Endothelial cell of umbilical vein (primary cell): ENCODE results near the gene KAZN.

Experiments used
- EZH2 ChIP-seq: IDR thresholded peaks from 2 replicates; pipeline ENCODE4 v1.6.1; 2012; ENCODE audit warnings: borderline replicate concordance, low read depth, mild to moderate bottlenecking, moderate library complexity, low read length, inconsistent platforms; ENCODE audit not compliant: severe bottlenecking
- FOS ChIP-seq: IDR thresholded peaks from 2 replicates; pipeline ENCODE4 v1.6.1; 2011; ENCODE audit warnings: mild to moderate bottlenecking, low read length, moderate library complexity, borderline replicate concordance; ENCODE audit not compliant: insufficient read depth
- GATA2 ChIP-seq: IDR thresholded peaks from 2 replicates; pipeline ENCODE4 v1.7.0; 2011; ENCODE audit warnings: low read depth, mild to moderate bottlenecking, moderate library complexity, mixed read lengths, low read length; ENCODE audit not compliant: insufficient read length, insufficient read depth
- JUN ChIP-seq: IDR thresholded peaks from 2 replicates; pipeline ENCODE4 v1.6.1; 2011; ENCODE audit warnings: borderline replicate concordance, low read depth; ENCODE audit not compliant: insufficient read length, insufficient read depth
- POLR2A ChIP-seq: IDR thresholded peaks from 2 replicates; pipeline ENCODE4 v1.6.1; 2012; ENCODE audit warnings: low read depth, mild to moderate bottlenecking, control low read depth, low read length
- POLR2AphosphoS5 ChIP-seq: IDR thresholded peaks from 2 replicates; pipeline ENCODE4 v1.6.1; 2012; ENCODE audit warnings: low read depth, mild to moderate bottlenecking, control low read depth, low read length, moderate library complexity; ENCODE audit not compliant: insufficient read depth
- TF ChIP-seq, protein P1 (sequence below), 2 donors: IDR thresholded peaks; 1 replicate in 1 of 2; 2 replicates in 1 of 2; pipeline ENCODE4 v1.5.1; 2011; ENCODE audit warnings: low read length in 2 of 2, mild to moderate bottlenecking in 2 of 2, moderate library complexity in 2 of 2, control low read depth in 1 of 2, inconsistent platforms in 1 of 2, low read depth in 1 of 2; ENCODE audit not compliant: insufficient read depth in 1 of 2; ENCODE audit errors: extremely low read depth in 1 of 2
- TF ChIP-seq, protein P2 (sequence below): IDR thresholded peaks from 2 replicates; pipeline ENCODE4 v1.6.1; 2011; ENCODE audit not compliant: insufficient read depth, insufficient read length

DNA sequence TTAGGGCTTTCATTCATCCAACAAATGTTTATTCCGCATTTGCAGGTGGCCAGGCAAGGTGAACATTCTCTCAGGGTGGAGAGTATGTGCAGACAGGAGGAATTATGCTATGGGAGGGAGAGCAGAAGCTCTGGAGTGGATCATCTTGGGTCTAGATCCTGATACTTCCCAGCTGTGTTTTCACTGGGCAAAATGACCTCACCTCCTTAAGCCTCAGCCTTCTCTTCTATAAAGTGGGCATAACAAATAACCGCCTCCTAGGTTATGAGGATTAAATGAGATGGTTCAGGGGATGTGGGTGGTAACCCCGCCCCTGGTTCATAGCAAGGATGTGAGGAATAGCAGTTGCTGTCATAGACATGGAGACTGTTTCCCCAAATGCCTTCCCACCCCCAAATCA, 553.4 kb downstream of the KAZN start:
- TF ChIP-seq, protein P1, sequence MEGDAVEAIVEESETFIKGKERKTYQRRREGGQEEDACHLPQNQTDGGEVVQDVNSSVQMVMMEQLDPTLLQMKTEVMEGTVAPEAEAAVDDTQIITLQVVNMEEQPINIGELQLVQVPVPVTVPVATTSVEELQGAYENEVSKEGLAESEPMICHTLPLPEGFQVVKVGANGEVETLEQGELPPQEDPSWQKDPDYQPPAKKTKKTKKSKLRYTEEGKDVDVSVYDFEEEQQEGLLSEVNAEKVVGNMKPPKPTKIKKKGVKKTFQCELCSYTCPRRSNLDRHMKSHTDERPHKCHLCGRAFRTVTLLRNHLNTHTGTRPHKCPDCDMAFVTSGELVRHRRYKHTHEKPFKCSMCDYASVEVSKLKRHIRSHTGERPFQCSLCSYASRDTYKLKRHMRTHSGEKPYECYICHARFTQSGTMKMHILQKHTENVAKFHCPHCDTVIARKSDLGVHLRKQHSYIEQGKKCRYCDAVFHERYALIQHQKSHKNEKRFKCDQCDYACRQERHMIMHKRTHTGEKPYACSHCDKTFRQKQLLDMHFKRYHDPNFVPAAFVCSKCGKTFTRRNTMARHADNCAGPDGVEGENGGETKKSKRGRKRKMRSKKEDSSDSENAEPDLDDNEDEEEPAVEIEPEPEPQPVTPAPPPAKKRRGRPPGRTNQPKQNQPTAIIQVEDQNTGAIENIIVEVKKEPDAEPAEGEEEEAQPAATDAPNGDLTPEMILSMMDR (IDR thresholded peaks at IDR 0.05; ENCODE audit: extremely low read depth in 1 of 2, insufficient read depth in 1 of 2, low read depth in 1 of 2, low read length in 2 of 2): no peak
- TF ChIP-seq POLR2A: no peak
- TF ChIP-seq EZH2: no peak
- TF ChIP-seq FOS: no peak
- no peak for TF ChIP-seq GATA2
- no peak for TF ChIP-seq JUN
- TF ChIP-seq POLR2AphosphoS5: no peak
- TF ChIP-seq, protein P2, sequence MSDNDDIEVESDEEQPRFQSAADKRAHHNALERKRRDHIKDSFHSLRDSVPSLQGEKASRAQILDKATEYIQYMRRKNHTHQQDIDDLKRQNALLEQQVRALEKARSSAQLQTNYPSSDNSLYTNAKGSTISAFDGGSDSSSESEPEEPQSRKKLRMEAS: no peak
